Smooth muscle cell (in vitro differentiated cells): Measurements from ENCODE around the gene KYNU. TPM values are rescaled to one million over a fixed set of nuclear protein-coding genes. Genes with fewer than 3 reads are reported as not detected.
"Not testable (repeated sequence)": the region's sequence is repeated elsewhere in the genome, so short reads cannot be mapped to it uniquely, and the experiment has no call there.

Experiments
- DNase-seq: peaks from one replicate; lab custom pipeline; 2025; ENCODE audit not compliant: unreplicated experiment; lab: John Stamatoyannopoulos, UW
- H2AFZ ChIP-seq: fragments of 200-600 bp; sonication (generic); 2 replicates; pipeline ENCODE4 v1.6.0; 2016; ENCODE audit warnings: antibody characterized with exemption, low read depth, mild to moderate bottlenecking
- H3F3A ChIP-seq: fragments of 200-600 bp; sonication (generic); 2 replicates; pipeline ENCODE4 v1.6.0; 2017; ENCODE audit warnings: antibody characterized with exemption, low read depth
- H3K27ac ChIP-seq: fragments of 200-600 bp; sonication (generic); 2 replicates; pipeline ENCODE4 v1.5.1; 2016; ENCODE audit warnings: low read depth, mild to moderate bottlenecking
- H3K27me3 ChIP-seq: fragments of 200-600 bp; sonication (generic); 2 replicates; pipeline ENCODE4 v1.6.1; 2016; ENCODE audit warnings: low read depth, mild to moderate bottlenecking
- H3K36me3 ChIP-seq: fragments of 200-600 bp; sonication (generic); 2 replicates; pipeline ENCODE4 v1.5.1; 2016; ENCODE audit warnings: low read depth
- H3K4me1 ChIP-seq: fragments of 200-600 bp; sonication (generic); 2 replicates; pipeline ENCODE4 v1.5.1; 2016; ENCODE audit warnings: low read depth
- H3K4me2 ChIP-seq: fragments of 200-600 bp; sonication (generic); 2 replicates; pipeline ENCODE4 v1.6.0; 2016; ENCODE audit warnings: mild to moderate bottlenecking
- H3K4me3 ChIP-seq: fragments of 200-600 bp; sonication (generic); 2 replicates; pipeline ENCODE4 v1.5.1; 2016; ENCODE audit warnings: mild to moderate bottlenecking
- H3K79me2 ChIP-seq: fragments of 200-600 bp; sonication (generic); 2 replicates; pipeline ENCODE4 v1.6.0; 2016; ENCODE audit warnings: low read depth, mild to moderate bottlenecking
- H3K9ac ChIP-seq: fragments of 200-600 bp; sonication (generic); 2 replicates; pipeline ENCODE4 v1.6.0; 2016; ENCODE audit warnings: low read depth
- H3K9me3 ChIP-seq: fragments of 200-600 bp; sonication (generic); replicated peaks from 2 replicates; pipeline ENCODE4 v1.5.1; 2016; ENCODE audit warnings: low read depth
- H4K20me1 ChIP-seq: fragments of 200-600 bp; sonication (generic); 2 replicates; pipeline ENCODE4 v1.6.0; 2016; ENCODE audit warnings: low read depth
- WGBS: methylation state at CpG from one replicate; pipeline ENCODE4 v1.1.7; 2016; ENCODE audit warnings: low lambda C conversion rate; 5-methylcytosine and 5-hydroxymethylcytosine counted together
- polyA plus RNA-seq: library from polyadenylated mRNA; unstranded; fragments of >200 nt; fragmentation: Nextera tagmentation; extraction: Ambion mirVana; gene quantifications from 2 replicates; pipeline ENCODE4 v1.2.1, GENCODE V29; 2016
- total RNA-seq: library from RNA; depleted of rRNA; stranded (reverse); fragments of >200 nt; gene quantifications from 2 replicates; pipeline ENCODE4 v1.2.3, GENCODE V29; 2014
- TF ChIP-seq, protein P1 (sequence below): fragments of 200-600 bp; sonication (generic); IDR thresholded peaks from 2 replicates; pipeline ENCODE4 v1.5.1; 2017; ENCODE audit warnings: borderline replicate concordance, mild to moderate bottlenecking, antibody characterized with exemption; ENCODE audit not compliant: insufficient read depth, poor library complexity, severe bottlenecking

The KYNU gene
- total and polyA plus RNA-seq, 2 experiments from 2014 or later, result 5.7 to 16.0 TPM

DNA sequence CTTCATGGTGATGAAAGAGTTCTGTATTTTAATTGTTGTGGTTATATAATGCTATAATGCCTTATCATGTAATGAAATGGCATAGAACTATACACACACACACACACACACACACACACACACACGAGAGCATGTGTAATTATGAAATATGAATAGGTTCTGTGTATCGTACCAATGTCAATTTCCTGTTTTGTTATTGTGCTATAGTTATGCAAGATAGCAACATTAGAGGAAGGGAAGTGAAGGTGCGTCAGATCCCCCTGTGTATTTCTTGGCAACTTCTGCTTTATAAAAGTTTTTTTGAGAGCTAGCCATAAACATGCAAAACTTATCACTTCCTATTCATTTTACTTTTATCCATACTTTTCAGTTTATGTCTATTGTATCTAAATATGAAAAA, 191.0 kb downstream of the KYNU start:
- no peak overlapping the region for H3K4me2 ChIP-seq
- TF ChIP-seq, protein P1, sequence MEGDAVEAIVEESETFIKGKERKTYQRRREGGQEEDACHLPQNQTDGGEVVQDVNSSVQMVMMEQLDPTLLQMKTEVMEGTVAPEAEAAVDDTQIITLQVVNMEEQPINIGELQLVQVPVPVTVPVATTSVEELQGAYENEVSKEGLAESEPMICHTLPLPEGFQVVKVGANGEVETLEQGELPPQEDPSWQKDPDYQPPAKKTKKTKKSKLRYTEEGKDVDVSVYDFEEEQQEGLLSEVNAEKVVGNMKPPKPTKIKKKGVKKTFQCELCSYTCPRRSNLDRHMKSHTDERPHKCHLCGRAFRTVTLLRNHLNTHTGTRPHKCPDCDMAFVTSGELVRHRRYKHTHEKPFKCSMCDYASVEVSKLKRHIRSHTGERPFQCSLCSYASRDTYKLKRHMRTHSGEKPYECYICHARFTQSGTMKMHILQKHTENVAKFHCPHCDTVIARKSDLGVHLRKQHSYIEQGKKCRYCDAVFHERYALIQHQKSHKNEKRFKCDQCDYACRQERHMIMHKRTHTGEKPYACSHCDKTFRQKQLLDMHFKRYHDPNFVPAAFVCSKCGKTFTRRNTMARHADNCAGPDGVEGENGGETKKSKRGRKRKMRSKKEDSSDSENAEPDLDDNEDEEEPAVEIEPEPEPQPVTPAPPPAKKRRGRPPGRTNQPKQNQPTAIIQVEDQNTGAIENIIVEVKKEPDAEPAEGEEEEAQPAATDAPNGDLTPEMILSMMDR, result no peak
- H4K20me1 ChIP-seq, result no peaks in the 10 kb centered on the region
- DNase-seq, result no peak
- no peaks in the 10 kb centered on the region for H3K79me2 ChIP-seq
- H3K4me3 ChIP-seq, result no peak overlapping the region
- peaks cover 3% of the 10 kb centered on the region for H3K9me3 ChIP-seq
- no peaks in the 10 kb centered on the region for H3K36me3 ChIP-seq
- no peak overlapping the region for H3K27ac ChIP-seq
- no peaks in the 10 kb centered on the region for H3K27me3 ChIP-seq
- H3K9ac ChIP-seq, result no peak overlapping the region
- 94% methylated on average over 3 of the region's 3 CpGs for WGBS
- no peaks in the 10 kb centered on the region for H3F3A ChIP-seq
- H2AFZ ChIP-seq, result no peak overlapping the region
- H3K4me1 ChIP-seq, result no peaks in the 10 kb centered on the region

DNA sequence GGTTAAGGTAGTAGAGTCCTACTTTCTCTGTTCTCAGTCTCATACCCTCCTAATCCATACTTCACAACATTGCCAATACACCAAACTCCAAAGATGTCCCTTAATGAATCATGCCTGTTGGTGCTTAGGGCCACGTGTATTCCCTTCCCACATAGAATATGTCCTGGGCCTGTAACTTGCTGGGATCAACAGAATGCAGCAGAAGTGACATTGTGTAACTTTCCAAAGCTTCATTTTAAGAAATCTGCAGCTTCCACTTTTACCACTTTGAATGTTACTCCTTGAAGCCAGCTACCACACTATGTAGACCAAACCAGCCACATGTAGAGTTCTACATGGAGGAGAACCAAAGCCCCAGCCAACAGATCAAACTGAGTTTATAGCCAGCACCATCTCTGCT, 193.2 kb downstream of the KYNU start:
- H3K36me3 ChIP-seq, result no peaks in the 10 kb centered on the region
- TF ChIP-seq, protein P1, result no peak
- no peak overlapping the region for H2AFZ ChIP-seq
- DNase-seq, result no peak
- WGBS, result 92% methylated on average over 1 of the region's 1 CpG
- no peaks in the 10 kb centered on the region for H3K9me3 ChIP-seq
- H3F3A ChIP-seq, result no peaks in the 10 kb centered on the region
- H3K27ac ChIP-seq, result peak overlapping the region; percentile 23
- no peak overlapping the region for H3K4me3 ChIP-seq
- H4K20me1 ChIP-seq, result no peaks in the 10 kb centered on the region
- no peaks in the 10 kb centered on the region for H3K27me3 ChIP-seq
- H3K4me1 ChIP-seq, result no peaks in the 10 kb centered on the region
- no peak overlapping the region for H3K4me2 ChIP-seq
- H3K9ac ChIP-seq, result no peak overlapping the region
- no peaks in the 10 kb centered on the region for H3K79me2 ChIP-seq

DNA sequence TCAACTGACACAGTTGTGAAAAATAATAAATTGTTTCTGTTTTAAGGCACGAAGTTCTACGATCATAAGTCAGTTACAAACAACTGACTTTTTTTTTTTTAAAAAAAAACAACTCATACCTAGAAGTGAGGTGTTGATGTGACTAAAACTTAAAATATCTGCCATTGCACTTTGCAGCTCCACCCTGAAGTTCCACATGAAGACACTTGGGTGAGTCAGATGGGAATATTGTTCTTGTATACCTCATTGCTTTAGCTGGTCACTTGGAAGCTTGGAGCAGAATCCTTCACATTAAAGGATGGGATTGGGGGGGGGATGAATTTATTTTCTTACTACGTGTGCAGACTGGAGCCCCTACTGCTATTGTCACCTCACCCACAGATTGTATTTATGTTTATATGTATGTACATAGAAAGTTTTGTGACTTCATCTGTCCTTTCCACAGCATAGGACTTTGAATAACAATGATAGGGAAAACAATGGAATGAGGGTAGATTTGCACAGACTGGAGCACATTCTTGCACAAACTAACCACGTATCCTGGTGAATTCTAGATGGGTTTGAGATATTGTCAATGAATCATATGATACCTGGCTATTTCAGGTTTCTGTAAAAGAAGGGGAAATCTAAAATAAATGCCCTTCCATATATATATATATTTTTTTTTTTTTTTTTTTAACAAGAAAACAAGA, 193.9 kb downstream of the KYNU start:
- H3K9ac ChIP-seq, result no peak overlapping the region
- no peaks in the 10 kb centered on the region for H3K27me3 ChIP-seq
- H3K9me3 ChIP-seq, result no peaks in the 10 kb centered on the region
- peak overlapping the region; percentile 23 for H3K27ac ChIP-seq
- no peak overlapping the region for H3K4me3 ChIP-seq
- H3K79me2 ChIP-seq, result no peaks in the 10 kb centered on the region
- TF ChIP-seq, protein P1, result no peak
- WGBS, result 70% methylated on average over 4 of the region's 4 CpGs
- no peak overlapping the region for H3K4me2 ChIP-seq
- no peak for DNase-seq
- H3K36me3 ChIP-seq, result no peaks in the 10 kb centered on the region
- no peaks in the 10 kb centered on the region for H3F3A ChIP-seq
- H3K4me1 ChIP-seq, result no peaks in the 10 kb centered on the region
- H4K20me1 ChIP-seq, result no peaks in the 10 kb centered on the region
- H2AFZ ChIP-seq, result no peak overlapping the region

DNA sequence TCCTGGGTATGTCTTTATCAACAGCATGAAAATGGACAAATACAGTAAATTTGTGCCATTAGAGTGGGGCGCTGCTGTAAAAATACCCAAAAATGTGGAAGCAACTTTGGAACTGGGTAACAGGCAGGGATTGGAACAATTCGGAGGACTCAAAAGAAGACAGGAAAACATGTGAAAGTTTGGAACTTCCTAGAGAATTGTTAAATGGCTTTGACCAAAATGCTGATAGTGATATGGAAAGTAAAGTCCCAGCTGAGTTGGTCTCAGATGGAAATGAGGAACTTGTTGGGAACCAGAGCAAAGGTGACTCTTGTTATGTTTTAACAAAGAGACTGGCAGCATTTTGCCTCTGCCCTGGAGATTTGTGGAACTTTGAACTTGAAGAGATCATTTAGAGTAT, 197.4 kb downstream of the KYNU start:
- H3K4me3 ChIP-seq, H4K20me1 ChIP-seq, H3K4me2 ChIP-seq, H3K27me3 ChIP-seq, H3K9me3 ChIP-seq, H3K27ac ChIP-seq, H3K36me3 ChIP-seq, H3F3A ChIP-seq, H3K4me1 ChIP-seq, H3K9ac ChIP-seq, H2AFZ ChIP-seq, DNase-seq, H3K79me2 ChIP-seq: not testable (repeated sequence)
- WGBS, result 90% methylated on average over 2 of the region's 2 CpGs
